T-helper 2 cell treated with Interferon-gamma antibody and Interleukin-4, amounts not matched to agents 5 μg/mL and 100 μg/mL, for 36 hours (primary cell): ENCODE data around the gene NBEA.

ENCODE experiments used
- DNase-seq: peaks from one replicate; pipeline ENCODE4 v3.0.0; 2021; ENCODE audit warnings: low spot score
- H3K27ac Mint-ChIP-seq: one replicate; pipeline ENCODE4 v1.8.0; 2021; ENCODE audit warnings: mild to moderate bottlenecking, mixed read lengths
- H3K27me3 Mint-ChIP-seq: one replicate; pipeline ENCODE4 v1.8.0; 2021; ENCODE audit warnings: low read depth, mixed read lengths
- H3K36me3 Mint-ChIP-seq: one replicate; pipeline ENCODE4 v1.8.0; 2021; ENCODE audit warnings: low read depth, mixed read lengths
- H3K4me1 Mint-ChIP-seq: one replicate; pipeline ENCODE4 v1.8.0; 2021; ENCODE audit warnings: low read depth, mixed read lengths
- H3K4me3 Mint-ChIP-seq: one replicate; pipeline ENCODE4 v1.8.0; 2022; ENCODE audit warnings: mild to moderate bottlenecking, moderate library complexity, mixed read lengths
- H3K9me3 Mint-ChIP-seq: one replicate; pipeline ENCODE4 v1.8.0; 2021; ENCODE audit warnings: mixed read lengths

NBEA gene

GRCh38 chr13:35695448-35695770, 753.3 kb downstream of the NBEA start:
- Mint-ChIP-seq H3K9me3 (no peaks in the 10 kb centered on the region), H3K27ac (no peak overlapping the region), H3K27me3 (no peaks in the 10 kb centered on the region), H3K4me1 (no peaks in the 10 kb centered on the region), H3K36me3 (no peaks in the 10 kb centered on the region), H3K4me3 (no peak overlapping the region)
- DNase-seq = no peak

- Mint-ChIP-seq H3K36me3 (no peaks in the 10 kb centered on the region), H3K4me1 (no peaks in the 10 kb centered on the region), H3K9me3 (no peaks in the 10 kb centered on the region), H3K27me3 (no peaks in the 10 kb centered on the region), H3K4me3 (no peak overlapping the region), H3K27ac (no peak overlapping the region)
- DNase-seq = no peak
Measured at GRCh38 chr13:35697186-35697730, 755.2 kb downstream of the NBEA start.

- Mint-ChIP-seq H3K27me3 (no peaks in the 10 kb centered on the region), H3K4me3 (no peak overlapping the region), H3K27ac (no peak overlapping the region), H3K9me3 (no peaks in the 10 kb centered on the region), H3K36me3 (no peaks in the 10 kb centered on the region), H3K4me1 (no peaks in the 10 kb centered on the region)
- DNase-seq = no peak
Measured at GRCh38 chr13:35698911-35699576, 757.0 kb downstream of the NBEA start.

GRCh38 chr13:35699825-35700510, 757.9 kb downstream of the NBEA start:
- Mint-ChIP-seq H3K27me3 (no peaks in the 10 kb centered on the region), H3K4me3 (no peak overlapping the region), H3K36me3 (no peaks in the 10 kb centered on the region), H3K4me1 (no peaks in the 10 kb centered on the region), H3K9me3 (peaks cover 2% of the 10 kb centered on the region), H3K27ac (no peak overlapping the region)
- no peak for DNase-seq

GRCh38 chr13:35700671-35701070, 758.6 kb downstream of the NBEA start:
- Mint-ChIP-seq H3K9me3 (peaks cover 4% of the 10 kb centered on the region), H3K27me3 (no peaks in the 10 kb centered on the region), H3K4me1 (no peaks in the 10 kb centered on the region), H3K4me3 (no peak overlapping the region), H3K27ac (no peak overlapping the region), H3K36me3 (no peaks in the 10 kb centered on the region)
- DNase-seq = no peak

- Mint-ChIP-seq H3K9me3 (peaks cover 4% of the 10 kb centered on the region), H3K4me1 (no peaks in the 10 kb centered on the region), H3K4me3 (no peak overlapping the region), H3K27ac (no peak overlapping the region), H3K27me3 (no peaks in the 10 kb centered on the region), H3K36me3 (no peaks in the 10 kb centered on the region)
- no peak for DNase-seq
Measured at GRCh38 chr13:35702316-35702715, 760.2 kb downstream of the NBEA start.

- H3K27ac Mint-ChIP-seq = no peak overlapping the region
- no peak overlapping the region for H3K4me3 Mint-ChIP-seq
- no peaks in the 10 kb centered on the region for H3K27me3 Mint-ChIP-seq
- H3K9me3 Mint-ChIP-seq = peaks cover 4% of the 10 kb centered on the region
- DNase-seq = no peak
- H3K4me1 Mint-ChIP-seq = no peaks in the 10 kb centered on the region
- no peaks in the 10 kb centered on the region for H3K36me3 Mint-ChIP-seq
Measured at GRCh38 chr13:35703061-35703460, 761.0 kb downstream of the NBEA start.

- no peaks in the 10 kb centered on the region for H3K27me3 Mint-ChIP-seq
- H3K4me1 Mint-ChIP-seq = no peaks in the 10 kb centered on the region
- no peaks in the 10 kb centered on the region for H3K36me3 Mint-ChIP-seq
- H3K4me3 Mint-ChIP-seq = no peak overlapping the region
- H3K27ac Mint-ChIP-seq = no peak overlapping the region
- no peak for DNase-seq
- H3K9me3 Mint-ChIP-seq = peaks cover 4% of the 10 kb centered on the region
Measured at GRCh38 chr13:35704331-35704730, 762.3 kb downstream of the NBEA start.

GRCh38 chr13:35706281-35706680, 764.2 kb downstream of the NBEA start:
- no peak for DNase-seq
- Mint-ChIP-seq H3K4me3 (no peak overlapping the region), H3K9me3 (peaks cover 4% of the 10 kb centered on the region), H3K4me1 (no peaks in the 10 kb centered on the region), H3K36me3 (no peaks in the 10 kb centered on the region), H3K27me3 (no peaks in the 10 kb centered on the region), H3K27ac (no peak overlapping the region)

GRCh38 chr13:35706721-35707120, 764.7 kb downstream of the NBEA start:
- Mint-ChIP-seq H3K36me3 (no peaks in the 10 kb centered on the region), H3K4me1 (no peaks in the 10 kb centered on the region), H3K27ac (no peak overlapping the region), H3K4me3 (no peak overlapping the region), H3K9me3 (peaks cover 4% of the 10 kb centered on the region), H3K27me3 (no peaks in the 10 kb centered on the region)
- DNase-seq = no peak

GRCh38 chr13:35711909-35712308, 769.8 kb downstream of the NBEA start:
- H3K4me3 Mint-ChIP-seq = no peak overlapping the region
- DNase-seq = no peak
- H3K27ac Mint-ChIP-seq = no peak overlapping the region
- no peaks in the 10 kb centered on the region for H3K27me3 Mint-ChIP-seq
- no peaks in the 10 kb centered on the region for H3K9me3 Mint-ChIP-seq
- H3K4me1 Mint-ChIP-seq = no peaks in the 10 kb centered on the region
- no peaks in the 10 kb centered on the region for H3K36me3 Mint-ChIP-seq

GRCh38 chr13:35712907-35713761, 771.1 kb downstream of the NBEA start:
- H3K9me3 Mint-ChIP-seq = no peaks in the 10 kb centered on the region
- H3K27me3 Mint-ChIP-seq = no peaks in the 10 kb centered on the region
- no peaks in the 10 kb centered on the region for H3K36me3 Mint-ChIP-seq
- H3K4me1 Mint-ChIP-seq = no peaks in the 10 kb centered on the region
- DNase-seq = no peak
- H3K27ac Mint-ChIP-seq = no peak overlapping the region
- H3K4me3 Mint-ChIP-seq = no peak overlapping the region

- H3K27ac Mint-ChIP-seq = no peak overlapping the region
- DNase-seq = no peak
- H3K4me1 Mint-ChIP-seq = no peaks in the 10 kb centered on the region
- no peaks in the 10 kb centered on the region for H3K27me3 Mint-ChIP-seq
- H3K4me3 Mint-ChIP-seq = no peak overlapping the region
- no peaks in the 10 kb centered on the region for H3K36me3 Mint-ChIP-seq
- H3K9me3 Mint-ChIP-seq = no peaks in the 10 kb centered on the region
Measured at GRCh38 chr13:35714121-35714520, 772.1 kb downstream of the NBEA start.
